Spleen (tissue), 11 donors: ENCODE measurements around the gene AGPAT3. TPM values are rescaled to one million over a fixed set of nuclear protein-coding genes. Genes with fewer than 3 reads are reported as not detected.

Experiments used
- DNase-seq: peaks from one replicate; pipeline ENCODE4 v3.0.0-alpha.2; 2020
- H3K27ac ChIP-seq, 8 donors: fragments of 200-600 bp; sonication (generic) in 7 of 8; 1 replicate in 4 of 8; 2 replicates in 4 of 8; pipeline versions ENCODE4 v1.5.0 to v1.8.0; 2016 to 2021; ENCODE audit warnings: inconsistent platforms in 4 of 8, mild to moderate bottlenecking in 4 of 8, moderate library complexity in 1 of 8
- H3K27me3 ChIP-seq, 7 donors: fragments of 200-600 bp; sonication (generic) in 6 of 7; replicated peaks in 1 of 7; 1 replicate in 4 of 7; 2 replicates in 3 of 7; pipeline versions ENCODE4 v1.5.0 to v1.8.0; 2016 to 2021; ENCODE audit warnings: inconsistent platforms in 3 of 7, mild to moderate bottlenecking in 1 of 7
- H3K36me3 ChIP-seq, 6 donors: fragments of 200-600 bp; sonication (generic) in 5 of 6; 1 replicate in 4 of 6; 2 replicates in 2 of 6; pipeline versions ENCODE4 v1.5.0 to v1.8.0; 2016 to 2021; ENCODE audit warnings: inconsistent platforms in 2 of 6
- H3K4me1 ChIP-seq, 6 donors: fragments of 200-600 bp; sonication (generic) in 5 of 6; 1 replicate in 3 of 6; 2 replicates in 3 of 6; pipeline versions ENCODE4 v1.5.0 to v1.8.0; 2016 to 2021; ENCODE audit warnings: inconsistent platforms in 3 of 6
- H3K4me3 ChIP-seq, 8 donors: fragments of 200-600 bp; sonication (generic) in 7 of 8; 1 replicate in 4 of 8; 2 replicates in 4 of 8; pipeline versions ENCODE4 v1.5.0 to v1.8.0; 2016 to 2021; ENCODE audit warnings: inconsistent platforms in 4 of 8, mild to moderate bottlenecking in 4 of 8, moderate library complexity in 2 of 8
- H3K9me3 ChIP-seq, 8 donors: fragments of 200-600 bp; sonication (generic) in 7 of 8; 1 replicate in 4 of 8; 2 replicates in 4 of 8; pipeline versions ENCODE4 v1.5.0 to v1.8.0; 2016 to 2021; ENCODE audit warnings: inconsistent platforms in 4 of 8
- CTCF ChIP-seq, 11 experiments: fragments of 200-600 bp in 7 of 11; fragments of 450-650 bp in 4 of 11; sonication (generic) in 4 of 11; IDR thresholded peaks in 8 of 11; conservative IDR thresholded peaks in 3 of 11; 1 replicate in 7 of 11; 2 replicates in 4 of 11; pipeline versions ENCODE4 v1.4.0 to v1.8.0; 2016 to 2021; ENCODE audit warnings: antibody characterized with exemption in 11 of 11, inconsistent platforms in 4 of 11, mild to moderate bottlenecking in 1 of 11
- POLR2A ChIP-seq, 3 donors: fragments of 450-650 bp; IDR thresholded peaks; one replicate each; pipeline ENCODE4 v1.5.1; 2017; ENCODE audit warnings: antibody characterized with exemption in 3 of 3, mild to moderate bottlenecking in 1 of 3
- POLR2AphosphoS5 ChIP-seq, 3 donors: sonication (generic); formaldehyde crosslinking; IDR thresholded peaks; one replicate each; pipeline ENCODE4 v1.5.1; 2017; ENCODE audit warnings: antibody characterized with exemption in 3 of 3
- WGBS, 5 donors: extraction: QIAGEN DNeasy Blood & Tissue Kit in 3 of 5; methylation state at CpG; one replicate each; pipeline versions ENCODE4 v1.1.5 to v1.1.7; 2013 to 2018; 5-methylcytosine and 5-hydroxymethylcytosine counted together
- intact Hi-C: fragments of 100-400 bp; cut with DNase I; formaldehyde crosslinking; loops from one replicate; pipeline ENCODE4 v1.15.0; 2023; ENCODE audit warnings: low total_unique reads
- polyA plus RNA-seq, 3 donors: library from polyadenylated mRNA; stranded (reverse); fragments of 200-250 nt; gene quantifications; one replicate each; pipeline ENCODE4 v1.2.1, GENCODE V29; 2013
- total RNA-seq, 7 donors: library from RNA; depleted of rRNA in 3 of 7; stranded (reverse); fragments of >200 nt in 3 of 7; fragmentation: NEBNext Ultra II Directional in 4 of 7; extraction: Animal tissue kit (Norgen Biotek cat#: 25700) in 4 of 7; gene quantifications; one replicate each; pipeline versions ENCODE4 v1.1.0 to v1.2.1, GENCODE V29; 2016 to 2021
- donor health status: healthy with polysubstance abuse.
- donor health status: DM: no; HTN: no; CAD: no; lungs with moderate emphysema.
- donor health status: DM: no; HTN: no; CAD: no.
- donor health status: Bipolar disorder and iron deficiency.
- donor health status: healthy.
- donor health status: DM: no; HTN: no; CAD: no.
- donor health status: DM: yes; HTN: yes; CAD: no.

The AGPAT3 gene
- total and polyA plus RNA-seq, 10 donors: 6.9 to 92.0 (median 56.0) TPM

DNA sequence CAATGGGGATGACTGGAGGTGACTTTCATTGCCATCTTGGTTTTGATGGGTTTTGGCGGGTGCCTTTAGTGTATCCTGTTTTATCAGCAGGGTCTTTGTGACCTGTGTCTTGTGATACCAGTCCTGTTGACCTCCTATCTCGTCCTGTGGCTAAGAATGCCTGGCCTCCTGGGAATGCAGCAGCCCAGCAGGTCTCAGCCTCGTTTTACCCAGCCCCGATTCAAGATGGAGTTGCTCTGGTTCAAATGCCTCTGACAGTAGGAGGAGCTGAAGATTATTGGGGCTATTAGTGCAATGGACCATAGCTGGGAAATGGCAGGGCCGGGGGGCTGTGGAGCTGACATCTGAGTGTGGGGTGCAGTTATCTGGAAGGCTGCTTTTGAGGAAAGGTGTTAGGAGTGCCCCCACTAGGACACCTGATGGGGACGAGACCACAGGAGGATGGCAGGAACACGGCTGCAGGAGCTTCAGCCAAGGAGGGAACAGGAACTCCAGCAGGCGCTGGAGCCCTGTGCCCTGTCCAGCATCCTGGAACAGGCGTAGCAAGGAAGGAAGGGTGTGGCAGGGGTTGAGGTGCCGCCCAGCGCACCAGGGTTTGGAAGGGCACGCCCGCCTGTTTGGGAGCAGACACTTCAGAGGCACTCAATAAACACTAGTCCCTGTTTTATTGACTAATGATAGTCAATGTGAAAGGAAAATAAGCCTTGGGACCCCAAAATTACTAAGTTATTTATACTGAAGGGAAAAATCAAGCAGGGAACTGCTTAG, 15.3 kb upstream of the AGPAT3 start:
- Histone ChIP-seq H3K27ac (peak overlapping the region in 5 of 8 donors; percentile 4 to 54 (median 43)), H3K36me3 (no peaks in the 10 kb centered on the region), H3K27me3 (peaks cover 0 to 4% (median 0%) of the 10 kb centered on the region in 7 donors), H3K4me3 (no peak overlapping the region), H3K4me1 (peaks cover 0 to 19% (median 2%) of the 10 kb centered on the region in 6 donors), H3K9me3 (peaks cover 0 to 8% (median 2%) of the 10 kb centered on the region in 8 donors)
- WGBS, 5 donors: 59 to 77% (median 62%) methylated on average over 11 to 13 of the region's 13 CpGs
- intact Hi-C loops: no loop called here
- DNase-seq: peak; percentile 79
- TF ChIP-seq POLR2AphosphoS5 (IDR thresholded peaks at IDR 0.05): peak; percentile 68 to 75 (median 73)
- no peak for TF ChIP-seq POLR2A (IDR thresholded peaks at IDR 0.05)

- DNase-seq: peak; percentile 10
- TF ChIP-seq POLR2AphosphoS5 (IDR thresholded peaks at IDR 0.05) (no peak), CTCF (IDR thresholded peaks at IDR 0.05 in 8 of 11, conservative IDR thresholded peaks at IDR 0.05 in 3 of 11) (no peak), POLR2A (IDR thresholded peaks at IDR 0.05) (no peak)
Observed at GRCh38 chr21:43850728-43851295, 14.2 kb upstream of the AGPAT3 start.

DNA sequence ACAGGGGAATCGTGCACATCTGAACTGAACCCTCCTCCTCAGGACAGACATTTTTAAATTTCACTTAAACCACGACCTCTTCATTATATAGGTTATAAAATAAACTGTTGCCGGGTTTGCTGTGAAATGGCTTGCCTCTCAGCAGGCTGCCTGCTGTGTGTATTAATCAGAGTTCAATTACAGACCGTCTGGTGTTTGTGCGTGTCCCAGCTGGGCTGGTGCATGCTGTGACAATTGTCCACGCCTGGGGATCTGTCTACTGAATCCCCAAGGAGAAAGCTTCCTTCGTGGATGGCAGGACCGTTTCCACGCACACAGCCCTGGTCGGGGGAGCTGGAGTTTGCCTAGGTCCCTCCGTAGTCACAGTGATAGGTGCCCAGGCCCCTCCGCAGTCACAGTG, 13.4 kb upstream of the AGPAT3 start:
- Histone ChIP-seq H3K4me3 (no peak overlapping the region), H3K4me1 (peaks cover 0 to 33% (median 9%) of the 10 kb centered on the region in 6 donors), H3K9me3 (peaks cover 0 to 8% (median 2%) of the 10 kb centered on the region in 8 donors), H3K27ac (no peak overlapping the region), H3K27me3 (peaks cover 0 to 5% (median 0%) of the 10 kb centered on the region in 7 donors), H3K36me3 (no peaks in the 10 kb centered on the region)
- peak; percentile 39 for DNase-seq
- TF ChIP-seq POLR2AphosphoS5 (IDR thresholded peaks at IDR 0.05) (no peak), CTCF (IDR thresholded peaks at IDR 0.05 in 8 of 11, conservative IDR thresholded peaks at IDR 0.05 in 3 of 11) (no peak), POLR2A (IDR thresholded peaks at IDR 0.05) (no peak)
- intact Hi-C loops: no loop called here
- 88 to 92% (median 90%) methylated on average over 11 to 12 of the region's 12 CpGs for WGBS, 5 donors

More at GRCh38 chr21:43850728-43851295, 14.2 kb upstream of the AGPAT3 start:
- H3K36me3 ChIP-seq: no peaks in the 10 kb centered on the region
- H3K27me3 ChIP-seq: peaks cover 0 to 5% (median 0%) of the 10 kb centered on the region in 7 donors
- H3K4me1 ChIP-seq: peaks cover 0 to 30% (median 8%) of the 10 kb centered on the region in 6 donors
- peak overlapping the region in 4 of 8 donors; percentile 39 to 54 (median 46) for H3K27ac ChIP-seq
- H3K4me3 ChIP-seq: no peak overlapping the region
- WGBS, 5 donors: 66 to 82% (median 72%) methylated on average over 8 of the region's 8 CpGs
- H3K9me3 ChIP-seq: peaks cover 0 to 8% (median 2%) of the 10 kb centered on the region in 8 donors
- intact Hi-C loops: no loop called here

- 86 to 89% (median 89%) methylated on average over 31 to 34 of the region's 34 CpGs for whole genome bisulfite sequencing, 5 donors
- Histone ChIP-seq H3K4me1 (peaks cover 0 to 33% (median 9%) of the 10 kb centered on the region in 6 donors), H3K27me3 (peaks cover 0 to 5% (median 0%) of the 10 kb centered on the region in 7 donors), H3K36me3 (no peaks in the 10 kb centered on the region), H3K9me3 (peaks cover 0 to 8% (median 2%) of the 10 kb centered on the region in 8 donors), H3K27ac (peak overlapping the region in 3 of 8 donors; percentile 48 to 72 (median 69)), H3K4me3 (no peak overlapping the region)
- TF ChIP-seq CTCF (IDR thresholded peaks at IDR 0.05 in 8 of 11, conservative IDR thresholded peaks at IDR 0.05 in 3 of 11): no peak
- TF ChIP-seq POLR2A (IDR thresholded peaks at IDR 0.05): no peak
- TF ChIP-seq POLR2AphosphoS5 (IDR thresholded peaks at IDR 0.05): no peak
- peak; percentile 60 for DNase-seq
- intact Hi-C loops: no loop called here
Observed at GRCh38 chr21:43853851-43854772, 10.9 kb upstream of the AGPAT3 start.
